GM20000 (cell line): Measurements from ENCODE around the gene SRD5A1.

Source experiments
- DNase-seq: peaks from one replicate; pipeline ENCODE4 v3.0.0; 2012; ENCODE audit warnings: low spot score
- TF ChIP-seq, protein P1 (sequence below): IDR thresholded peaks from 2 replicates; pipeline ENCODE4 v1.5.1; 2012; ENCODE audit warnings: mild to moderate bottlenecking, control low read depth; ENCODE audit errors: extremely low read depth, missing control alignments

SRD5A1 gene

DNA sequence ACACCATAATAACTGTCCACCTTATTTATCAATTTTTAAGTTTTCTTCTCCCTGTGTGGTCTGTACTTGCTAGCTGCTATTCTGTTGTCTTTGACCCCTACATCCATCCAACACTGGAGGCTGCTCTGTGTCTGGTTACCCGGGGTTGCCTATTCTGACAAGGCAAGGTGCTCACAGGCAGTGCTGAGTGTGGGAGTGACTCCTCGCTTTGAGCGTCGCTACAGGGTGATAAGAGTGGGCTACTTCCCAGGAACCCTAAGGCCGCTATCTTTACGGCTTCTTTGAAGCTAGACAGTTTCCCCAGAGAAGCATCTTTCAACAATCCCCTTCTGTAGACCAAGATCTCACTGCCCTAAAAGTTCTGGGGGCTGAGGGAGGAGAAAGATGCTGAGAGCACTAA lies 35.7 kb upstream of the SRD5A1 start:
- DNase-seq, result no peak
- TF ChIP-seq, protein P1, sequence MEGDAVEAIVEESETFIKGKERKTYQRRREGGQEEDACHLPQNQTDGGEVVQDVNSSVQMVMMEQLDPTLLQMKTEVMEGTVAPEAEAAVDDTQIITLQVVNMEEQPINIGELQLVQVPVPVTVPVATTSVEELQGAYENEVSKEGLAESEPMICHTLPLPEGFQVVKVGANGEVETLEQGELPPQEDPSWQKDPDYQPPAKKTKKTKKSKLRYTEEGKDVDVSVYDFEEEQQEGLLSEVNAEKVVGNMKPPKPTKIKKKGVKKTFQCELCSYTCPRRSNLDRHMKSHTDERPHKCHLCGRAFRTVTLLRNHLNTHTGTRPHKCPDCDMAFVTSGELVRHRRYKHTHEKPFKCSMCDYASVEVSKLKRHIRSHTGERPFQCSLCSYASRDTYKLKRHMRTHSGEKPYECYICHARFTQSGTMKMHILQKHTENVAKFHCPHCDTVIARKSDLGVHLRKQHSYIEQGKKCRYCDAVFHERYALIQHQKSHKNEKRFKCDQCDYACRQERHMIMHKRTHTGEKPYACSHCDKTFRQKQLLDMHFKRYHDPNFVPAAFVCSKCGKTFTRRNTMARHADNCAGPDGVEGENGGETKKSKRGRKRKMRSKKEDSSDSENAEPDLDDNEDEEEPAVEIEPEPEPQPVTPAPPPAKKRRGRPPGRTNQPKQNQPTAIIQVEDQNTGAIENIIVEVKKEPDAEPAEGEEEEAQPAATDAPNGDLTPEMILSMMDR, result no peak

DNA sequence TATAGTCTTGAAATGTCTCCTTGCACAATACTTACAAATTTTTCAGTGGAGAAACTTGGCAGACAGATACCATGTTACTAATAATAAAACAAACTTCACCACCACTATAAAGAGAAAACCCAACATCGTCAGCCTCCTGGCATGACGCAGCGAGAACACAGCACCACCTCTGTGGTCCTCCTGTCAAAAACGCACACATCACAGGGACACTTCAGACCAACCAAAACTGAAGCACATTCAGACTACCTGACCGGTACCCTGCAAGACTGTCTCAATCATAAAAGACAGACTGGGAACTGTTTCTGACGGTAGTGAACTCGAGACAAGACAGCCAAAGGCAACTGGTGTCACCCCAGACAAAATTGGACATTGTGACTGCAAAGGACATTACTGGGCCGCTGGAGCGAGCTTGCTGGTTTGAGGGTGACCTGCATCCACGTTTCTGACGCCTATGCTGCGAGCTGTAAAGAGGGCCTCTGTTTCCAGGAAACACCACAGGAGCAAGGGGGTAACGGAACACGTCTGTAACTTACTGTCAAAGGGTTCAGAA lies 34.8 kb upstream of the SRD5A1 start:
- DNase-seq, result no peak
- TF ChIP-seq, protein P1, result no peak

DNA sequence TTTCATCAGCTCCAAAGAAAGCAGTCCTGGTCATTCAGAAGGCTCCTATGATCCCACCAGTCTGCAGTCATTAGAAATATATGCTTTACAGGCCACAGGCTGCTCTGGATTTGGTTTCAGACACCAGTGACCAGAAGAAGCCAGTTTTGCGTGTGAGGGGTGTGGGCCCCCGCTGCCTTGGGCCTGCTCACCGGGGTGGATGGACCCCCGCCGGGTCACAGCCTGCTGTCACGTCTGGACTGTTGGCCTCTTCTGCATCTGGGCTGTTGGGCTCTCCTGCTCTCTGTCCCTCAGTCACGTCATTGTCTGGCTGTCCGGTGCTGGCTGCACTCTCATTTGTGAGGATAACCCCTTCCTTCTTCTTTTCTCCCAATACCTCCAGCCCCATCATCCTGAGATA lies 33.5 kb upstream of the SRD5A1 start:
- TF ChIP-seq, protein P1, result no peak
- no peak for DNase-seq

DNA sequence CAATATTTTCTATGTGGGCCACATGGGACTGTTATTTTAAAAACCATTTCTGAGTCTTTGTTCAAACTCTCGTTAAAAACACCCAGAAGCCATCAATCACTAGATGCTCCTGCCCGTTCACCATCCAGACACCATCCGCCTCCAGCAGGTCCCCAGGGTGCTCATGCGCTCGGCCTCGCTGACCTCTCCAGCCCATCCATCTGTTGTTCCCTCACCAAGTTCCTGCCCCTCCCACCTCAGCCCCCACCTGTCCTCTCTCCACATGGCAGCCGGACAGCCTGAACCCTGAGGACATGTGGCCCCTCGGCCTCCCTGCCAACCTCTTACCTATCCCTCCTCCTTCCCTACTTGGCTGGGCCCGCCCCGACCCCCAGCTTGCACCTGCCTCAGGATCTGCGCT lies 32.0 kb upstream of the SRD5A1 start:
- TF ChIP-seq, protein P1, result no peak
- no peak for DNase-seq

DNA sequence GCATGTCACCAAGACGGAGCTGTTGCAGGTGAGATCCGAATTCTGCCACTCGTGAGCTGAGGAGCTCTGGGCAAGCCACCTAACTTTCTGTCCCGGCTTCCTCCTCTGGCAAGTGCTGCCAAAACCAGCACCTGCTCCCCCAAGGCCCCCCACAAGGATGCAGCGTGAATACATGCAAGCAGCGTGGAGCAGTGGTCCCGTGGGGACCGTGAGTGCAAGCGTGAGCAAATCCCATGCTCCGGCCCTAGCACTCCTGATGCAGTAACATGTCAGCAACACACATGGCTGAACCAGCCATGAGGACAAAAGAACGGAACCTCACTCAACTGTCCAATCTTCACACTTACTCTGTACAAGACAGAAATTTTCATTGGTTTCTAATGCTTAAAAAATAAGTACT lies 31.4 kb upstream of the SRD5A1 start:
- DNase-seq, result no peak
- TF ChIP-seq, protein P1, result no peak

DNA sequence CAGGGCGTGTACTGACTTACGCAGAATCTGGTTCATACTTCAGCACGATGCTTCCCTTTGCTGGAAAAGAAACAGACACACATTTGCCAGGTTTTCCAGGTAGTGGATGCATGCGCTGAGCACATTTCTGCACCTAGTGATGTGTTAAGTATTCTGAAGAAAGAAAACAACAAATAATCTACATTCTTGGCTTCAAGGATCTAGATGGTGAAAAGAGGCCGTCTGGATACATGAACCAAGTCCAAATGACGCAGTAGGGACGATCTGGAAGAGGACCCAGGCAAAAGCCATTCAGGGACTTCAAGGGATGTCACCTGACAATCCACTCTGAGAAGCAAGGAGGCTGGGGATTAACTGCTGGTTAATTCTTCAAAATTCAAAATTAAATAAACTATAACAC lies 30.8 kb upstream of the SRD5A1 start:
- no peak for DNase-seq
- TF ChIP-seq, protein P1, result no peak

DNA sequence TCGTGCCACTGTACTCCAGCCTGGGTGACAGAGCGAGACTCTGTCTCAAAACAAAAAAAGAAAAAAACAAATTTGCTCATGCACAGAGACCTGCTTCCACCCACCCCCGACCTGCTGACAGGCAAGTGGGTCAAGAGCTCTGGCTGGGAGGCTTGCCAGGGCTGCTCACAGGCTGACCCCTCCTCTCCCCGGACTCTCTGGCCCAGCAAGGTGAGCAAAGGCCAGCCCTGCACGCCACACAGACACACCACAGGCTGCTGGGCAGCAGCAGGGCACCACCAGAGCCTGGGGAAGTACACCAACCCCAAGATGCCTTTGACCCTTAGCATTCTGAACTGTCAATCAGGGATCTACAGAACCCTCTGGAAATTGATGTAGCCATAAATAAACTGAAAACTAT lies 29.6 kb upstream of the SRD5A1 start:
- TF ChIP-seq, protein P1, result no peak
- no peak for DNase-seq

DNA sequence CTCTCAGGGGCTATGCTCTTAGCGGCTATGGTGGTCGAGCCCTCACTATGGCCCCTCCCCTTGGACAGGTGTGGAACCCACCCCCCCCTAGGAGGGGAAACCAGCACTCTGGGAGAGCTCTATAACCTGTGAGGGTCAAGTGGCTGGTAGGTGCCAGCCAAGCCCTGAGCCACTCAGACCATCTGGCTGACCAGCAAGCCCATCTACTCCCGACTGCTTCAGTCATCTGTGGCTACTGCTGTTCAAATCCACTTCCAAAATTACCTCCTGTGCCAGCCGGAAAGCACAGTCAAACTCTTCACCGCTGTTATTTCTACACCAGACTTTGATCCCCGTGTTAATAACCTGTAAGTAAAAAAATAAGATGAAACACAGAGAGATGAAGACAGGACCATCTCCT lies 28.9 kb upstream of the SRD5A1 start:
- TF ChIP-seq, protein P1, result no peak

More for the DNA sequence above, 28.9 kb upstream of the SRD5A1 start:
- DNase-seq, result no peak
